Ishikawa (cell line): ENCODE measurements around the gene KBTBD12.

Experiments used
- CEBPB ChIP-seq: IDR thresholded peaks from 2 replicates; pipeline ENCODE4 v1.6.1; 2012
- CREB1 ChIP-seq: IDR thresholded peaks from 2 replicates; pipeline ENCODE4 v1.6.1; 2012; ENCODE audit warnings: low read depth
- EGR1 ChIP-seq: IDR thresholded peaks from 2 replicates; pipeline ENCODE4 v1.6.1; 2012
- EP300 ChIP-seq: IDR thresholded peaks from 2 replicates; pipeline ENCODE4 v1.6.1; 2012; ENCODE audit warnings: borderline replicate concordance
- FOXM1 ChIP-seq: IDR thresholded peaks from 2 replicates; pipeline ENCODE4 v1.6.1; 2012; ENCODE audit warnings: low read depth, borderline replicate concordance
- MAX ChIP-seq: IDR thresholded peaks from 2 replicates; pipeline ENCODE4 v1.6.1; 2012
- NFIC ChIP-seq: IDR thresholded peaks from 2 replicates; pipeline ENCODE4 v1.6.1; 2012
- RAD21 ChIP-seq: IDR thresholded peaks from 2 replicates; pipeline ENCODE4 v1.6.1; 2012; ENCODE audit warnings: low read depth
- TAF1 ChIP-seq: IDR thresholded peaks from 2 replicates; pipeline ENCODE4 v1.6.1; 2012; ENCODE audit warnings: low read depth, mild to moderate bottlenecking
- TCF12 ChIP-seq: IDR thresholded peaks from 2 replicates; pipeline ENCODE4 v1.6.1; 2012; ENCODE audit warnings: low read depth
- TEAD4 ChIP-seq: IDR thresholded peaks from 2 replicates; pipeline ENCODE4 v1.6.1; 2012
- YY1 ChIP-seq: IDR thresholded peaks from 2 replicates; pipeline ENCODE4 v1.6.1; 2012; ENCODE audit warnings: low read depth
- ZBTB7A ChIP-seq: IDR thresholded peaks from 2 replicates; pipeline ENCODE4 v1.6.1; 2012; ENCODE audit warnings: low read depth
- TF ChIP-seq, protein P1 (sequence below): IDR thresholded peaks from 2 replicates; pipeline ENCODE4 v1.6.1; 2012
- TF ChIP-seq, protein P2 (sequence below): IDR thresholded peaks from 2 replicates; pipeline ENCODE4 v1.6.1; 2012; ENCODE audit warnings: low read depth, mild to moderate bottlenecking

Gene KBTBD12

DNA sequence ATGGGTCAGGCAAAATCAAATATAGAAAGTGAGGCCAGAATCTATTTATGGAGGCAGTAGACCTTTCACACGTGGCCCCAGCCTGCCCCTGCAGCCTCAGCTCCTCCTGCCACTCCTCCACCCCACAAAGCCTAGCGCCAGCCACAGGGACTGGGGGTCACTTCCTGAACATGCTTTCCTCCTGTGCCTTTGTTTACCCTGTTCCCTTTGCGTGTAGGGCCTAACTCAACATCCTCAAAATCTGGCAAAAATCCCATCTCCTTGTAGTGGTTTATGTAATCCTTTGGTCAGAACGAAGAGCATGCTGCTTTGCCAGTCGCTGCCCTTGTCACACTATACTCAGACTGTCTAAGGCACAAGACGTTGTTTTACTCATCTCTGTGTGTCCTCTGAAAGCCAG, 39.6 kb downstream of the KBTBD12 start:
- TF ChIP-seq, protein P1, sequence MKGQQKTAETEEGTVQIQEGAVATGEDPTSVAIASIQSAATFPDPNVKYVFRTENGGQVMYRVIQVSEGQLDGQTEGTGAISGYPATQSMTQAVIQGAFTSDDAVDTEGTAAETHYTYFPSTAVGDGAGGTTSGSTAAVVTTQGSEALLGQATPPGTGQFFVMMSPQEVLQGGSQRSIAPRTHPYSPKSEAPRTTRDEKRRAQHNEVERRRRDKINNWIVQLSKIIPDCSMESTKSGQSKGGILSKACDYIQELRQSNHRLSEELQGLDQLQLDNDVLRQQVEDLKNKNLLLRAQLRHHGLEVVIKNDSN, result no peak
- TF ChIP-seq YY1, result no peak
- no peak for TF ChIP-seq ZBTB7A
- no peak for TF ChIP-seq EGR1
- TF ChIP-seq TAF1, result no peak
- TF ChIP-seq CEBPB, result no peak
- TF ChIP-seq TCF12, result no peak
- no peak for TF ChIP-seq MAX
- TF ChIP-seq CREB1, result no peak
- TF ChIP-seq, protein P2, sequence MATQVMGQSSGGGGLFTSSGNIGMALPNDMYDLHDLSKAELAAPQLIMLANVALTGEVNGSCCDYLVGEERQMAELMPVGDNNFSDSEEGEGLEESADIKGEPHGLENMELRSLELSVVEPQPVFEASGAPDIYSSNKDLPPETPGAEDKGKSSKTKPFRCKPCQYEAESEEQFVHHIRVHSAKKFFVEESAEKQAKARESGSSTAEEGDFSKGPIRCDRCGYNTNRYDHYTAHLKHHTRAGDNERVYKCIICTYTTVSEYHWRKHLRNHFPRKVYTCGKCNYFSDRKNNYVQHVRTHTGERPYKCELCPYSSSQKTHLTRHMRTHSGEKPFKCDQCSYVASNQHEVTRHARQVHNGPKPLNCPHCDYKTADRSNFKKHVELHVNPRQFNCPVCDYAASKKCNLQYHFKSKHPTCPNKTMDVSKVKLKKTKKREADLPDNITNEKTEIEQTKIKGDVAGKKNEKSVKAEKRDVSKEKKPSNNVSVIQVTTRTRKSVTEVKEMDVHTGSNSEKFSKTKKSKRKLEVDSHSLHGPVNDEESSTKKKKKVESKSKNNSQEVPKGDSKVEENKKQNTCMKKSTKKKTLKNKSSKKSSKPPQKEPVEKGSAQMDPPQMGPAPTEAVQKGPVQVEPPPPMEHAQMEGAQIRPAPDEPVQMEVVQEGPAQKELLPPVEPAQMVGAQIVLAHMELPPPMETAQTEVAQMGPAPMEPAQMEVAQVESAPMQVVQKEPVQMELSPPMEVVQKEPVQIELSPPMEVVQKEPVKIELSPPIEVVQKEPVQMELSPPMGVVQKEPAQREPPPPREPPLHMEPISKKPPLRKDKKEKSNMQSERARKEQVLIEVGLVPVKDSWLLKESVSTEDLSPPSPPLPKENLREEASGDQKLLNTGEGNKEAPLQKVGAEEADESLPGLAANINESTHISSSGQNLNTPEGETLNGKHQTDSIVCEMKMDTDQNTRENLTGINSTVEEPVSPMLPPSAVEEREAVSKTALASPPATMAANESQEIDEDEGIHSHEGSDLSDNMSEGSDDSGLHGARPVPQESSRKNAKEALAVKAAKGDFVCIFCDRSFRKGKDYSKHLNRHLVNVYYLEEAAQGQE, result no peak
- no peak for TF ChIP-seq TEAD4
- TF ChIP-seq EP300, result no peak
- TF ChIP-seq RAD21, result no peak
- TF ChIP-seq FOXM1, result no peak
- TF ChIP-seq NFIC, result no peak

GRCh38 chr3:127955728-127956127, 40.7 kb downstream of the KBTBD12 start:
- no peak for TF ChIP-seq NFIC
- TF ChIP-seq TAF1, result no peak
- no peak for TF ChIP-seq EP300
- no peak for TF ChIP-seq CREB1
- TF ChIP-seq, protein P1, result no peak
- no peak for TF ChIP-seq MAX
- TF ChIP-seq, protein P2, result no peak
- TF ChIP-seq FOXM1, result no peak
- no peak for TF ChIP-seq ZBTB7A
- no peak for TF ChIP-seq TCF12
- TF ChIP-seq RAD21, result no peak
- no peak for TF ChIP-seq CEBPB
- no peak for TF ChIP-seq YY1
- no peak for TF ChIP-seq EGR1
- TF ChIP-seq TEAD4, result no peak

DNA sequence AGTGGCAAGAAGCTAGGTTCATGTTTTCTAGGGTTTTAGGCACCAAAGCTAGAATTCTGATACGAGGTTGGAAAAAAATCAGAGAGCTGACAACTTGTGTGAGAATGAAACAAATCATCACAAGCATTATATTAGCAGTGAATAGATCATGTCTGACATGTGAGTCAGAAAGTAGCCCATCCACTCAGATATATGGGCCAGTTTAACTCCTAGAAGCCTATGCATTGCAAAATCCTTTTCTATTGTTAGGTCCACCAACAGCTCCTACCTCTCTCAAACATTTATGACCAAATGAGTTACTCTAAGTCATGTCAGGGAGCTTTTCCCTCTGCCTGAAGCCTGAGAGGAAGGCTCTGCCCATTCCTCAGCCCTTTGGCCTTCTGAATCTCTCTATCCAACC, 44.0 kb downstream of the KBTBD12 start:
- no peak for TF ChIP-seq MAX
- no peak for TF ChIP-seq TCF12
- TF ChIP-seq EGR1, result no peak

DNA sequence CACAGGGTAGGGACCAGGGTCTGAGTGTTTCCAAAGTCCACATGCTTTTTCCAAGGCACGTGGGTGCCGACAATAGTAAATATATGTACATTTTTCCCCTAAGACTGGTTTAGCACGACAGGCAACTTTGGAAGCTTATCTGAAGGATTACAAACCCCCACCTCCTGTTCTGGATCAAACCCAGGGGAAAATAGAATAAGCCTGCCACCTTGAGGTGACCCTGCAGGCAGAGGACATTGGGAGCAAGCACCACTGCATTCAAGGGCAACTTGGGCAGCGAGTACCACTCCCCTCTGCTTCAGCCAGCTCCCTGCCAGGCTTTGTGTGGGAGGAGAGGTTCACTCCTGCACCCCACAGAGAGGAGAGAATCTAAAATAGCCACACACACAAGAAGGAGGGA, 44.8 kb downstream of the KBTBD12 start:
- TF ChIP-seq RAD21, result peak; percentile 71
- TF ChIP-seq, protein P1, result no peak
- TF ChIP-seq NFIC, result no peak

DNA sequence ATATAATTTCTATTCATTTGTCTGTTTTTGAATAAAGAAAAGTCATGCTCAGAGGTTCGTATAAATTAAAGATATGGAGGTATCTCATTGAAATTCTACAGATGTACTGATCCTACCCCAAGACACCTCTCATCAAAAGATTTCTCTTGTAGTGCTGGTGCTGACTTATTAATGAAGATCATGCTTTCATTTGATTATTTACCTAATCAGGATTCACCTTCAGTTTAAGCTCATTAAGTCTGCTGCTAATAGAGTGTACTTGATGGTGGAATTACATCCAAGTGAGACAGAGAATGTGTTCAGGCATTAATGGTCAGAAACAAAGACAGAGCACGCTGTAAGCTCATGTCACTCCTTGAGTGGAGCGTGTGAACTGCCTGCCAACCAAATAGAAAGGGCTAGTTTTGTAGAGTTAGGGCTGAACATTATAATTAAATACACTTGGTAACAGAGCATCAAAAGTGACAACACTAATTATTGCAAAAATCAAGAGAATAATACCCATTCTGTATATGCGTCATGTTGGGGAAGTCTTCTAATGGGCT, 45.5 kb downstream of the KBTBD12 start:
- TF ChIP-seq MAX (no peak), TEAD4 (no peak), EGR1 (no peak), FOXM1 (no peak), YY1 (no peak), NFIC (no peak), RAD21 (no peak), TAF1 (no peak), CREB1 (no peak)
- TF ChIP-seq, protein P2, result no peak
- TF ChIP-seq, protein P1, result no peak
